DLD1 (cell line): Measurements from ENCODE around the gene ZNF281.
"Not testable (repeated sequence)": the region's sequence is repeated elsewhere in the genome, so short reads cannot be mapped to it uniquely, and the experiment has no call there.

ENCODE experiments used
- in situ Hi-C: cut with HindIII; loops from 2 replicates; pipeline ENCODE4 v1.10.0; 2017; ENCODE audit warnings: low sequenced_read_pairs

The ZNF281 gene

DNA sequence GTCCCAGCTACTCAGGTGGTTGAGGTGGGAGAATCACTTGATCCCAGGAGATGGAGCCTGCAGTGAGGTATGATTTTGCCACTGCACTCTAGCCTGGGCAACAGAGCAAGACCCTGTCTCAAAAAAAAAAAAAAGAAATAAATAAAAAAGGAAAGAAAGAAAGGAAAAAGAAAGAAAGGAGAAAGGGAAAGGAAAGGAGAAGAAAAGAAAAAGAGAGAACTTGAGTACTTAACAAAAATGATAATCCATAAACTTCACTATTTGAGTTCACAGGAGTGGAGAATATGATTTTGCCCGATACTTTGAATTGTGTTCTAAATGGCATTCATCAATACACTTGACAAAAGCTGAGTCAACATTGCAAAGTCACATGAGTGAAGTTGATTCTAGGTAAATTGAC, 23.8 kb upstream of the ZNF281 start:
- in situ Hi-C loops = no loop called here

DNA sequence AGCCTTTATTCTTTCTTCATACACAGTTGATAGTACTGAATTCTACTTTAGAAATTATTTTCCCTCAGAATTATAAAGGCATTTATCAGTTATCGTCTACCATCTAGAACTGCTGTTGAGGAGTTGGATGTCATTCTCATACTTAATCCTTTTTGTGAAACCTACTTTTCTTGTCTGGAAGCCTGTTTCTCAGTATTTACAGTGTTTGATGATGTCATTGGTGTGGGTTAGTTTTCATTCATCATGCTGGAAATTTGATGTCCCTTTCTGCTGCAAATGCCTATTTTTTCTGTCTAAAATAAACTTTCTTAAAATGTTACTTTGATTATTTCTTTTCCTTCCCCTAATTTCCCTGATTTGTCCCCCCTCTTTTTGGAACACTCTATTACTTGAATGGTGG, 22.8 kb upstream of the ZNF281 start:
- in situ Hi-C loops = no loop called here

DNA sequence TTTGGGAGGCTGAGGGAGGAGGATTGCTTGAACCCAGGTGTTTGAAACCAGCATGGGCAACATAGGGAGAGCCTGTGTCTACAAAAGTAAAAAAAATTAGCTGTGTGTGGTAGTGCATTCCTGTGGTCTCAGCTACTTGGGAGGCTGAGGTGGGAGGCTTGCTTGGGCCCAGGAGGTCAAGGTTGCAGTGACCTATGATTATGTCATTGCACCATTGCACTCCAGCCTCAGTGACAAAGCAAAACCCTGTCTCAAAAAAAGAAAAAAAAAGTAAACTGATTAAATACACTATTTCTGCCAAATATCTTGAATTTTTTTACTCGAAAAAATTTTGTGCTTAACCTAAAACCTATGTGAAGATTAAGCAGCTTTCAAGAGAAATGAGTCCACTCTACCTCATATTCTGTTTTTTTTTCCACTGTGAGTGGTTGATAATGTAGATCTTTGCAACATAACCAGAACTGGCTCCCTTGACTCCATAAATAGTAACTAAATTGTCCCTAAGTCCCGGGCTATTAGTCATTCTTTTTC, 19.4 kb upstream of the ZNF281 start:
- in situ Hi-C loops = no loop called here

DNA sequence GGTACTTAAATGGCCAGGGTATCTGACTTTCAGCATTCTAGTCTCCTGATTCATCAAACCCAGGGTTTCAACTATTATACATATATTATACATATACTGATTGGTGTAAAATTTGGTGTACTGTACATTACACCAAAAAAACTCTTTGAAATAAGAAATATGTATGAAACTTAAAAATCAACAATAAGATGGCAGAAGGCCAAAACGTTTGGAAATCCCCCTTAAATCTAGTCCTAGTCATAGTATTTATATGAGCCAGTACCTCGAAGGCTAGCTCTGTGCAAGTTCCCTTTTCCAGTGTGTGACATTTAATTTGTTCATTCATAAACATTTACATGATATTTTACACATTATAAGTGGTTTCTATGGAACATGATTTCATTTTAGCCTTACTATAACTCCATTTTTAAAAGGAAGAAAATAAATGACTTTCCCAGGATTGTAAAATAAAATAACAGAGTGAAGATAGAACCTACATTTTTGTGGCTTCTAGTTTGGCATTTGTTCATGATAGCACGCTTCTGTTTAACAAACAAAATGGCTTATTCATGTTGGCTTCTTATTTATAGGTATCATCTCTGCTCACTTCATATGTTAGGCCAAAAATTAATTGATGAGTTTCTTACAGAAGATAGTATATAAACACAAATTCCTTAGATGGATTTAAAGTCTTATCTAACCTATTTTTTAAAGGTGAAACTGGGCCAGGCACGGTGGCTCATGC, 18.8 kb upstream of the ZNF281 start:
- in situ Hi-C loops = no loop called here

DNA sequence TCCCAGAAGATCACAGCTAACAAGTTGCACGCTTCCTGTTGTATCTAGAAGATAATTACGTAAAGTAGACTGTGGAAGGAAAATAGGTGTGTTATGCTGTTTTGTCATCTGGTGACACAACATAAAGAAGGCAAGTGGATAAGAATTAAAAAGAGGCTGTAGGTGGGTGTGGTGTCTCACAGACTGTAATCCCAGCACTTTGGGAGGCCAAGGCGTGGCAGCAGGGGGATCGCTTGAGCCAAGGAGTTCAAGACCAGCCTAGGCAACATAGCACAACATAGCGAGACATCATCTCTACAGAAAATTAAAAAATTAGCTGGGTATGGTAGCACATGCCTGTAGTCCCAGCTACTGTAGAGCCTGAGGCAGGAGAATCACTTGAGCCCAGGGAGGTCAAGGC, 17.9 kb upstream of the ZNF281 start:
- in situ Hi-C loops = no loop called here

DNA sequence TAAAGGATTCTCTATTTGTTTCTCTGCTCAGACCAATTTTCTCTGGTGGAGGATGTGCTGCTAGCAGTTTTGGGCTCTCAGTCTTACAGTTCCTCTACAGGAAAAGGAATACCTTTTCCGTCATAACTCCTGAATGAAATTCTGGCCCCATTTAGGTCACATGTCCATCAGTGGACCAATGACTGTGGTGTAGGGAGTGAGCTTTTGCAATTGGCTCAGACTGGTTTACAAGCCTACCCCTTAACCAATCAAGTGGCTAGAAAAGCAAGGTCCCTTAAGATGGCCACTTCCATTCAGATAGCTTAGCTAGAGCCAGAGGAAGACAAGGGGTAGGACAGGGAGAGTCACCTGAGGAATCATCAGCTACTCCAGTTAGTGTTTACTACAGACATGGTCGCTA, 16.4 kb upstream of the ZNF281 start:
- in situ Hi-C loops = no loop called here

DNA sequence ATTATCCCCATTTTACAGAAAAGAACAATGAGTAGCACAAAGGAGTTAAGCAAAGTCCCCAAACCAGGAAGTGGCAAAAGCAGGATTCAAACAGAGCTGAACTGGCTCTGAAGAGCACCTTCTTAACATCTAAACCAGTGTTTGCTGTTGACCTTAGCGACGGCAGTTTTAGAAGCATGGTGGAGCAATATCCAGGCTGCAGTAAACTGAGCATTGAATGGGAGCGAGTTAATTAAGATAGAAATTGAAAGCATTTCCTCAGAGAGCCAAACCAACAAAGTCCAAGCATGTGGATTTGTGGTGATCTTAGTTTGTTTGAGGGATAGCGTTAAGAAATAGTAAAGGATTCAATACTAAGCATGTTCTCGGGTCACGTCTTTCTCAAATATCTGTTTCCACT, 13.4 kb upstream of the ZNF281 start:
- in situ Hi-C loops = no loop called here

DNA sequence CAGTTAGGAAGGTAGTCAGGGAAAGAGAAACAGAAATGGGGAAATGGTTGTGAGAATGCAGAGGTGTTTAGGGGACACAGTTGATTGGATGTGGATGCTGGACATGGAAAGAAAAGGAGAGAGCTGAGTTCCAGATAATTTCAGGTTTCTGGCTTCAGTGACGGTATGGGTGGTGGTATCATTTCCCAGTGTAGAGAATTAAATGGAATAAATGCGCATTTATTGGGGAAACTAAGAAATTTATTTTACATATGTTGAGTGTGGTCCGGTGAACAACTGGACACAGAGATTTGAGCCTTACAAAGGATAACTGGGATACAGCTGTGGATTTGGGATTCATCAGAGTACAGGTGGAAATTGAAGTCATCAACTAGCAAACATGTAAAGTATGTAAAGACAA, 12.4 kb upstream of the ZNF281 start:
- in situ Hi-C loops = no loop called here

DNA sequence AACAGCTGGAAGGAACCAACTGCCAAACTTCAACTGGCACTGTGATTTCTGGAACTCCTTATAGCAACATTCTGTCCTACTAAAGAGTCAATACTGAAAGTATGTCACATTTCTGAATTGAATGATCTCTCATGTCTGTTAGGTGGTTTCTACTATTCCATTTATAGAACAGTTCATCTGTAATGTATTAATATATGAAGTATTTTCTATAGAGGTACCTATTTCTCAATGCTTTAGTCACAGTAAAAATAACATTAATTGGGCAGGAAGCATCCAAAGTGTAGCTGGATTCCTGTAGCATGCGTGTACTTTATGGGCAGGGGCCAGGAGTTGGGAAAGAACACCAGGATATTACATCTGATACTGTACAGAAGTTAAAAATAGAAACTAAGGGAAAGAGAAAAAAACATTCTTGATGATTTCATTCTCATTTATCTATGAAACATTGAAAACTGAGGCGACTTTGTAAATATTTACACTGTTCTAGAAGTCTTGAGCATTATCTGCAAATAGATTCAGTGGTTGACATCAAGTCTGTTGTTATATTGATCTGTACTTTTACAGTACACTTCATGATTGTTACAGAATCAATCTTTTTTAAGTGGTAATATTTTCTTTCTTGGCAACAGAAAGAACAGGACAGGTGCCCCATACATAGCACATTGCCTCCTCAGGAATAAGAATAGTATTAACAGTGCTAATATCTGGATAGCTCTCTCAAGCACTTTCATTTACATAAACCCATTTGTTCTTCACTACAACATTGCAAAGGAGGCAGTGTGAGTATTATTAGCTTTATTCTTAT, 6.2 kb upstream of the ZNF281 start:
- in situ Hi-C loops = no loop called here

DNA sequence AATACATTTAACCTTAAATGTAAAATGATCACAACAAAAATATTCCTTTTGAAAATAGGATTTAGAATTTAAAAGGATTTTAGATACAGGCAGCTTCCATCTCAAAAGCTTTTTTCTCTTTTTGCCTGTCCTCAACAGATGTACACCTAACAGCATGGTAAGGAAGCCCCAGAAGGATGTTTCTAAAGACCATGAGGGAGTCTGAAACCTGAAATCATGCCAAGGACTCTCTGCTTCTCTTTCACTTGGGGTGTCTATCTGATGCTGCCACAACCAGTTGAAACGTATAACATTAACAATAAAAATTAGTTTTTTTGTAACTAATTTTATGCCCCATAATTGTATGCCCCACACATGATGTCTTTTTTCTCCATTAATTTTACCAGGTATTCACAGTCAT, 5.4 kb upstream of the ZNF281 start:
- in situ Hi-C loops = no loop called here

DNA sequence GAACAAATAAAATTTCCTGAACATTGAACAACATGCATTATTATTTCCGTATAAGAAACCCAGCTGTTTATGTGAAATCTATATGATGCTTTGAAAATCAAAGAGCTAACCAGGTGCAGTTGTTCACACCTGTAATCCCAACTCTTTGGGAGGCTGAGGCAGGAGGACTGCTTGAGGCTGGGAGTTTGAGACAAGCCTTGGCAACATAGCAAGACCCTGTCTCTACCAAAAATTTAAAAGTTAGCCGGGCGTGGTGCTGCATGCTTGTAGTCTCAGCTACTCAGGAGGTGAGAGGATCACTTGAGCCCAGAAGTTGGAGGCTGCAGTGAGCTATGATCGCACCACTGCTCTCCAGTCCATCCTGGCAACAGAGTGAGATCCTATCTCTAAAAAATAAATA, 4.8 kb upstream of the ZNF281 start:
- in situ Hi-C loops = no loop called here

DNA sequence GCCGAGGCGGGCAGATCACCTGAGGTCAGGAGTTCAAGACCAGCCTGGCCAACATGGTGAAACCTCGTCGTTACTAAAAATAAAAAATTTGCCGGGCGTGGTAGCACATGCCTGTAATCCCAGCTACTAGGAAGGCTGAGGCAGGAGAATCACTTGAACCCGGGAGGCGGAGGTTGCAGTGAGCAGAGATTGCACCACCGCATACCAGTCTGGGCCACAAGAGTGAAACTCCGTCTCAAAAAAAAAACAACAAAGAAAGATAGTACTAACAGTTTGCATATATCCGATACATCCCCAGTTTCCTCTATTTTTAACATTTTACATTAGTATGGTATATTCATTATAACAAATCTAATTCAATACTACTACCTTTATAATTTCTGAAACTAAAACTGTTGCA, 3.9 kb upstream of the ZNF281 start:
- in situ Hi-C loops = not testable (repeated sequence)

DNA sequence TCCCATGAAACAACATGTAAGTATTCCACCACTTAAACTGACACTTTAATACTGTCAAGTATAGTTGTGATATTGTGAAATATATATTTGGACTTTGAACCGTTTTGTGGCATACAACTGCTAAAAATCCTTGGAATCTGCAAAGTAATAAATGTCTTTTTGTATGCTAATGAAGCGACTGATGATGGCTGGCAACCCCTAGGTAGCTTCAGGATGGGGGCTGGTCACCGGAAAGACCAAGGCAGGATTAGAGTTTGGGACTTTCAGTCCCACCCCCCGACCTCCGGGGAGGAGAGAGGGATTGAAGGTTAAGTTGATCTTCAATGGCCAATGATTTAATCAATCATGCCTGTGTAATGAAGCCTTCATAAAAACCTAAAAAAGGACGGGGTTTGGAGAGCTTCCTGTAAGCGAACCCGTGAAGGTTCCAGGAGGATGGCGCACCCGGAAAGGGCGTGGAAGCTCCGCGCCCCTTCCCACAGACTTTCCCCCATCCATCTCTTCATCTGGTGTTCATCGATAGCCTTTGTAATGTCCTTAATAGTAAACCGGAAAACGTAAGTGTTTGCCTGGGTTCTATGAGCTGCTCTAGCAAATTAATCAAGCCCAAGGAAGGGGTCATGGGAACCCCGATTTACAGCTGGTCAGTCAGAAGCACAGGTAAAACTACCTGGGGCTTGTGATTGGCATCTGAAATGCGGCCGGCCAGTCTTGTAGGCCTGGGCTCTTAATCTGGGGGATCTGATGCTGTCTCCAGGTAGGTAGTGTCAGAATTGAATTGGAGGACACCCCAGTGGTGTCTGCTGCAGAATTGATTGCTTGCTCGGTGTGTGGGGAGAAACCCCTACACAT, 1.8 kb upstream of the ZNF281 start:
- in situ Hi-C loops = no loop called here

DNA sequence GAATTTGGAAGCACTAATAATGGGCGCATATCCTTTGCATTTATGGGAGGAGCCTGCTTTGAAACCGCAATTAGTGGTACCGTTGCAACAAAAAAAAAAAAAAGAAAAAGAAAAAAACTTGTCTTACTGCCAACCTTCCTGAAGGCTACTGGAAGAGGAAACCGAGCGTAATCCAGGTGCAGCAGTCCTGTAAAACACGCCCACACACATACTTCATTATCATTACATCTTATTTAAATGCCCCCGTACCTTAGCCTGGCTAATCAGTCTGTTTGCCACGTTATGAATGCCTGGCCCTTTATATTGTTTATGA, 686 bp upstream of the ZNF281 start:
- in situ Hi-C loops = no loop called here

DNA sequence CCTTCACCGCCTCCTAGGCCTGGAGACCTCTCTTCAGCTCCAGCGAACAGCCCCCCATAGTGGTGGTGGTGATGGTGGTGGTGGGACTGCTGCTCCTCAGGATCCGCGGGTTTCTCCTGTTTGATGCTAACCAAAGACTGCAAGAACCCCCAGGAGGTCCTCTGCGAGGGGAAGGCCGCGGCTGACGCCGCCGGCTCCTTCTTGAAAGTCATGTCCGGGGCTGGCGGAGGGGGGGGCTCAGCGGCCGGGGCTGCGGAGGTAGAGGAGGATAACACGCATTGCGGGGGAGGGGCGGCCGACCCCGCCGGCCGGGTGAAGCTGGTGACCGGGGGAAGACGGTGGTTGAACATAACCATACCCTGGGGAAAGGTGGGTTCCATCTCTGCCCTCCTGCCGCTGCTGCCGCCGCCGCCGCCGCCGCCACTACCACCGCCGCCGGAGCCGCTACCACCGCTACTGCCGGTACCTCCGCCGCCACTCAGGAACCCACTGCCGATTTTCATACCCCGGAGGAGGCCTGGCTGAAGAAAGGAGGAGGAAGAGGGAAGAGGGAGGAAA, 554 bp downstream of the ZNF281 start:
- in situ Hi-C loops = no loop called here

DNA sequence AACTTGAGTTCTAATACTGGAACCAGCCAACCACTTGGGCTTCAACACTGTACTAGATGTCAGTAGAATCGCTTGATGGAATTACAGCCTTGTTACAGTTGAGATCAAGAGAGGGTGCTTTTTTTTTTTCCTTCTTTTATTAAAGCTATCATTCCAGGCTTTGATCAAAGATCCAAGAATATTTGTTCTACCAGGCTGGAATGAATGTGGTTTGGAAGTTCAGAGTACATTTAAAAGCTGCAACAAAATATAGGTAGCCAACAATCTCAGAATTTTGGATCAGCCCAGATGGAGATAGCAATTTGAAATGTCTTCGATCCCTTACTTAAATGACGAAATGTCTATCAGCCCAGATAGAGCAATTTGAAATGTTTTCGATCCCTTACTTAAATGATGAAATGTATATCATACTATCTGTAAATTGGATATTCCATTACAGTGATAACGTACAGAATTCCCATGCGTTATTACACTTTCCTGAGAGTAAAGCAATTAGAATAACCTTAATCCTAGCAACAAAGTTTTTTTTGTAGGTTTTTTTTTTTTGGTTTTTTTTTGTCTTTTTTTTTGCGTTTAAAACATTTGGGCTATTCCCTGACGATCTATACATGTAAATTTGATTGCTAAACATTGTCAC, 3.6 kb downstream of the ZNF281 start:
- in situ Hi-C loops = no loop called here

DNA sequence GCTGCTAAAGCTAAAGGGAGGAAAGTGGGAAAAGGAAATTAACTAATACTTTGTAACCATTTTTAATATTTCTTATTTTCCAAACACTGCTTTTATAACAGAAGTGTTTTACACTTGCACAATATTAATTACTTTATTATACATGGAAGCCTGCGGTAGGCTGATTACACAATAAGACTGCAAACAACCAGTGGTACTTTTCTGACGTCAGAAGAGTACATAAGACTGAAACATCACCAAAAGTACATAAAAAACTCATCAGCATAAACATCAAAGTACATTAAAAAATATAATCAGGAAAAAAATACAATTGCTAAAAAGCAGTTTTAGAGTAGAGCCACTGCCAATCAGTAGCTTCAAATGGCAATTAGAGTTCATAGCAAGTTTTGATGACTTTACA, 4.6 kb downstream of the ZNF281 start:
- in situ Hi-C loops = no loop called here

DNA sequence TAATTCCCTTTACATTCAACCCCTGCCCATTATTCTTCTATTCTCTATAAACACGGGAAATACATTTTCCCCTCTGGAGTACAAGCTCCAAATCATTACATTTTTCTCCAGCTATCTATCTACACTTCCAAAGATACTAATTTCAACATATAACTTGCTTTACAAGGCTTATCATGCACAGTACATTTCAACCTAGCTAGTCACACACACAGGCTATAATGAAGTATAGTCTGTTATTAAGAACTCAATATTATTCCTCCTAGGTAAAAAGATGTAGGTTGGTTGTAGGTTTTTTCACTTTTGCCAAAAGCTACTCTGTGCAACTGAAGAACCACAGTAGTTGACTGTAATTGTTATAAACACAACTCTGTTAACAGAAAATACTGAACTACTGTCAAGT, 8.1 kb downstream of the ZNF281 start:
- in situ Hi-C loops = no loop called here

DNA sequence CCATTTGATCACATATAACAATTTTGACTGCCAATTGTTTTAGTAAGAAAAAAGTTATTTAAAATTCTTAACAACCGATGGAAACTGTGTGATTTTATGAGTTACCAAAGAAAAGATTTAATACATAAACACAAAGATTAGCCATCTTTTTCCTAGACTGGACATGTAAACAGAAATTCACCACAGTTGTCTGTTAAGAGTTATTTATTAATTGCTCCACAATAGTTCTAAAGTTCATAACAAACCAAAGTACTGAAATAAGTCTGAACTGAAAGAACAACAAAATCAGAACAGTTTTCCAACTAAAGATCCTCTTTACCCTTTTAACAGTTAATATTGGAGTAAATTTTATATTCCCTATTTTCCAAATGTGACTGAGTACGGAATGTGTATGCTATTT, 8.6 kb downstream of the ZNF281 start:
- in situ Hi-C loops = no loop called here

DNA sequence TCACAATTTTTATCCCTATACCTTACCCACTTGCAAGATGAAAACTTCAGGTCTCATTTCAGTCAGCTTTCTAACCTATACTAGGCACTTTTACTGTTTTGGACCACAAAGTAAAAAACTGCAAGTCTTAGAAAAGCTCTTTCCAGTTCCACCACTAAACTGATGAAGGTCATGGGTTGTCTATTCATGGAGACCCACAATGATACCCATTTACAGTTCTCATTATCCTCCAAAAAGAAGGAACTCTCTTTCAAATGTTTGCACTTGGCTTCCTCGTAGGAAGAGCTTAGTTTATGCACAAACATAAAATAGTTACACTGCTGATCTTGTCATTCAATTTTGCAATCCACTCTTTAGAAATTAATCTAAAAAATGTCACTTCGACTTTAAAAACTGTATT, 9.3 kb downstream of the ZNF281 start:
- in situ Hi-C loops = no loop called here

DNA sequence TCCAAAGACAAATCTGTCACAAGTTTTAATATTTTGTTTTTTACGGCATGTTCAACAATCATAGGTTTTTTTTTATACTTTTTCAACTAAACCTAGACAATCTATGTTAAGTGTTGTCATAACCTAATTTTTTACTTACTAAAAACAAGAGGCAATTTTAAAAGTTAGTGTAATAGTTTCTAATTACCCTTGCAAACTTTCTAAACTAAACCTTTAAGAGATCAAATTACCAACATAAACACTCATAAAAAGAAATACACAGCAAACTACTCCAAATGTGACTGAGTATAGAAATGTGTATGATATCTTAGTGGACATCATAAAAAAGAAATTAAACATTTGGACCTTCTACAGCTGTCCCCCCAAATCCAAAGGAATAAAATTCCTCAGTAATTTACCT, 10.0 kb downstream of the ZNF281 start:
- in situ Hi-C loops = no loop called here
